Trophoblast cell (in vitro differentiated cells and primary cell): Measurements from ENCODE around the gene SYT1.
"Not testable (repeated sequence)": the region's sequence is repeated elsewhere in the genome, so short reads cannot be mapped to it uniquely, and the experiment has no call there.

Source experiments
- DNase-seq, 2 donors: peaks; one replicate each; pipeline ENCODE4 v3.0.0-alpha.2; 2016
- H2AFZ ChIP-seq: 2 replicates; pipeline ENCODE4 v1.6.1; 2013; ENCODE audit warnings: low read length, moderate library complexity, mild to moderate bottlenecking; ENCODE audit not compliant: insufficient read depth, poor library complexity
- H2AK5ac ChIP-seq: 2 replicates; pipeline ENCODE4 v1.6.1; 2013; ENCODE audit warnings: mild to moderate bottlenecking, low read length
- H2BK120ac ChIP-seq: 2 replicates; pipeline ENCODE4 v1.6.1; 2013; ENCODE audit warnings: low read length, mild to moderate bottlenecking, moderate library complexity; ENCODE audit not compliant: insufficient read depth, poor library complexity
- H2BK12ac ChIP-seq: 2 replicates; pipeline ENCODE4 v1.6.1; 2013; ENCODE audit warnings: mild to moderate bottlenecking, low read length, moderate library complexity
- H2BK5ac ChIP-seq: 2 replicates; pipeline ENCODE4 v1.6.1; 2013; ENCODE audit warnings: low read length, low read depth, moderate library complexity, mild to moderate bottlenecking; ENCODE audit not compliant: poor library complexity
- H3K14ac ChIP-seq: 2 replicates; pipeline ENCODE4 v1.6.1; 2013; ENCODE audit warnings: mild to moderate bottlenecking, low read length
- H3K18ac ChIP-seq: 2 replicates; pipeline ENCODE4 v1.6.1; 2013; ENCODE audit warnings: mild to moderate bottlenecking, low read length
- H3K23ac ChIP-seq: 2 replicates; pipeline ENCODE4 v1.6.1; 2013; ENCODE audit warnings: low read length
- H3K27ac ChIP-seq: 2 replicates; pipeline ENCODE4 v1.5.1; 2013; ENCODE audit warnings: low read depth, mild to moderate bottlenecking, inconsistent platforms, low read length, moderate library complexity
- H3K27me3 ChIP-seq: 2 replicates; pipeline ENCODE4 v1.6.1; 2013; ENCODE audit warnings: inconsistent platforms, mild to moderate bottlenecking, low read length, moderate library complexity; ENCODE audit not compliant: insufficient read depth
- H3K36me3 ChIP-seq, 2 experiments: 1 replicate in 1 of 2; 2 replicates in 1 of 2; pipeline ENCODE4 v1.6.1; 2013; ENCODE audit warnings: low read length in 2 of 2, mild to moderate bottlenecking in 2 of 2, moderate library complexity in 1 of 2; ENCODE audit not compliant: insufficient read depth in 2 of 2, control insufficient read depth in 1 of 2
- H3K4ac ChIP-seq: 2 replicates; pipeline ENCODE4 v1.6.1; 2013; ENCODE audit warnings: low read depth, mild to moderate bottlenecking, low read length, moderate library complexity
- H3K4me1 ChIP-seq, 2 experiments: 1 replicate in 1 of 2; 2 replicates in 1 of 2; pipeline ENCODE4 v1.6.1; 2013; ENCODE audit warnings: low read length in 2 of 2, mild to moderate bottlenecking in 2 of 2, moderate library complexity in 1 of 2; ENCODE audit not compliant: insufficient read depth in 2 of 2, control insufficient read depth in 1 of 2
- H3K4me2 ChIP-seq: 2 replicates; pipeline ENCODE4 v1.6.1; 2013; ENCODE audit warnings: inconsistent platforms, mild to moderate bottlenecking, low read length, moderate library complexity
- H3K4me3 ChIP-seq: 2 replicates; pipeline ENCODE4 v1.5.1; 2013; ENCODE audit warnings: mild to moderate bottlenecking, low read depth, low read length, inconsistent platforms
- H3K79me1 ChIP-seq: one replicate; pipeline ENCODE4 v1.6.1; 2013; ENCODE audit warnings: low read length
- H3K79me2 ChIP-seq: 2 replicates; pipeline ENCODE4 v1.6.1; 2013; ENCODE audit warnings: low read length, mild to moderate bottlenecking; ENCODE audit not compliant: control insufficient read depth, insufficient read depth, poor library complexity
- H3K9ac ChIP-seq: 2 replicates; pipeline ENCODE4 v1.6.1; 2013; ENCODE audit warnings: mild to moderate bottlenecking, low read length
- H3K9me3 ChIP-seq: 2 replicates; pipeline ENCODE4 v1.6.1; 2013; ENCODE audit warnings: low read depth, mild to moderate bottlenecking, control low read depth, inconsistent platforms, low read length; ENCODE audit not compliant: insufficient read depth
- H4K12ac ChIP-seq: 2 replicates; pipeline ENCODE4 v1.6.1; 2013; ENCODE audit warnings: low read depth, mild to moderate bottlenecking, low read length, moderate library complexity
- H4K8ac ChIP-seq: 2 replicates; pipeline ENCODE4 v1.6.1; 2013; ENCODE audit warnings: low read depth, mild to moderate bottlenecking, low read length, moderate library complexity
- H4K91ac ChIP-seq: one replicate; pipeline ENCODE4 v1.6.1; 2013; ENCODE audit warnings: low read depth, mild to moderate bottlenecking, low read length, moderate library complexity
- WGBS: extraction: QIAGEN DNeasy Blood & Tissue Kit; methylation state at CpG from one replicate; pipeline ENCODE4 v1.1.7; 2013; ENCODE audit warnings: missing lambda C conversion rate; ENCODE audit not compliant: insufficient read length, insufficient coverage; ENCODE audit errors: extremely low coverage; 5-methylcytosine and 5-hydroxymethylcytosine counted together

SYT1 gene

GRCh38 chr12:79023784-79024183 is 159.2 kb downstream of the SYT1 start:
- Histone ChIP-seq H2AFZ (no peak overlapping the region), H3K36me3 (no peaks in the 10 kb centered on the region), H3K4me3 (no peak overlapping the region), H3K9me3 (no peaks in the 10 kb centered on the region), H3K18ac (no peak overlapping the region), H4K91ac (no peak overlapping the region), H3K4me2 (no peak overlapping the region), H3K79me2 (no peaks in the 10 kb centered on the region), H2BK12ac (no peak overlapping the region), H2BK5ac (no peak overlapping the region), H3K4me1 (no peaks in the 10 kb centered on the region), H2AK5ac (no peak overlapping the region), H3K23ac (no peak overlapping the region), H2BK120ac (no peak overlapping the region), H4K8ac (no peak overlapping the region), H3K27me3 (no peaks in the 10 kb centered on the region), H3K27ac (no peak overlapping the region), H3K79me1 (no peaks in the 10 kb centered on the region), H4K12ac (no peak overlapping the region), H3K9ac (no peak overlapping the region), H3K4ac (no peak overlapping the region), H3K14ac (no peak overlapping the region)
- peak in 1 of 2 donors; percentile 29 for DNase-seq
- no CpG with 5 or more reads among the region's 2 CpGs for WGBS

GRCh38 chr12:79033788-79034187 is 169.2 kb downstream of the SYT1 start:
- no peaks in the 10 kb centered on the region for H3K27me3 ChIP-seq
- H4K8ac ChIP-seq: no peak overlapping the region
- no peak overlapping the region for H3K9ac ChIP-seq
- no peak overlapping the region for H3K23ac ChIP-seq
- no peaks in the 10 kb centered on the region for H3K79me2 ChIP-seq
- no peaks in the 10 kb centered on the region for H3K79me1 ChIP-seq
- H2BK5ac ChIP-seq: no peak overlapping the region
- no peak overlapping the region for H2BK120ac ChIP-seq
- H2AFZ ChIP-seq: no peak overlapping the region
- no peak overlapping the region for H3K14ac ChIP-seq
- H3K27ac ChIP-seq: no peak overlapping the region
- H4K12ac ChIP-seq: no peak overlapping the region
- no peak overlapping the region for H3K4me2 ChIP-seq
- no peak overlapping the region for H3K4me3 ChIP-seq
- H3K4me1 ChIP-seq: no peaks in the 10 kb centered on the region
- H2AK5ac ChIP-seq: no peak overlapping the region
- no peak overlapping the region for H3K4ac ChIP-seq
- H3K36me3 ChIP-seq: no peaks in the 10 kb centered on the region
- H4K91ac ChIP-seq: no peak overlapping the region
- no peak overlapping the region for H3K18ac ChIP-seq
- no peak for DNase-seq
- no peak overlapping the region for H2BK12ac ChIP-seq
- no peaks in the 10 kb centered on the region for H3K9me3 ChIP-seq

GRCh38 chr12:79044748-79045147 is 180.2 kb downstream of the SYT1 start:
- DNase-seq, H3K4me1 ChIP-seq, H3K23ac ChIP-seq, H2AFZ ChIP-seq, H3K4me2 ChIP-seq, H3K4ac ChIP-seq, H3K79me2 ChIP-seq, H3K27me3 ChIP-seq, H3K79me1 ChIP-seq, H2BK120ac ChIP-seq, H3K4me3 ChIP-seq, H2AK5ac ChIP-seq, H3K27ac ChIP-seq, H3K9me3 ChIP-seq, H3K14ac ChIP-seq, H3K36me3 ChIP-seq, H2BK12ac ChIP-seq, H2BK5ac ChIP-seq, H3K18ac ChIP-seq, H4K12ac ChIP-seq, H4K91ac ChIP-seq, H4K8ac ChIP-seq, H3K9ac ChIP-seq: not testable (repeated sequence)
- no CpG with 5 or more reads among the region's 6 CpGs for WGBS

- H4K12ac ChIP-seq, H3K18ac ChIP-seq, H2BK12ac ChIP-seq, H2BK120ac ChIP-seq, H2AK5ac ChIP-seq, H3K27me3 ChIP-seq, H2BK5ac ChIP-seq, H3K4me2 ChIP-seq, H3K36me3 ChIP-seq, H3K79me1 ChIP-seq, H3K4me1 ChIP-seq, H3K14ac ChIP-seq, H3K27ac ChIP-seq, H3K9me3 ChIP-seq, H2AFZ ChIP-seq, H3K9ac ChIP-seq, H4K91ac ChIP-seq, H4K8ac ChIP-seq, H3K4ac ChIP-seq, H3K23ac ChIP-seq, H3K79me2 ChIP-seq: not testable (repeated sequence)
- DNase-seq: peak in 1 of 2 donors; percentile 33
- H3K4me3 ChIP-seq: peak overlapping the region; percentile 36
- no CpG with 5 or more reads among the region's 32 CpGs for WGBS
Observed at GRCh38 chr12:79045149-79045703, 180.7 kb downstream of the SYT1 start.
